Endothelial cell of umbilical vein (primary cell): ENCODE data around the gene FRMD4A. TPM values are rescaled to one million over a fixed set of nuclear protein-coding genes. Genes with fewer than 3 reads are reported as not detected.

Experiments
- BruUV-seq: library from RNA; stranded (reverse); fragments of 400-500 nt; replicated peaks from 2 replicates; lab custom pipeline; 2021; lab: Mats Ljungman, UMichigan
- CTCF ChIA-PET: fragments of 300-600, 350-600 bp; sonication (Branson Sonifier 250); formaldehyde crosslinking; loops from one replicate; lab custom pipeline; 2021; ENCODE audit warnings: antibody characterized with exemption, inconsistent platforms; lab: Charles Lee
- POLR2A ChIA-PET: fragments of 300-600, 350-600 bp; sonication (Branson Sonifier 250); formaldehyde crosslinking; loops from one replicate; lab custom pipeline; 2021; ENCODE audit warnings: antibody characterized with exemption, inconsistent platforms; lab: Charles Lee
- DNase-seq: peaks from one replicate; pipeline ENCODE4 v3.0.0-alpha.2; 2011; ENCODE audit warnings: low read depth, low spot score
- FAIRE-seq: peaks from 2 replicates; lab custom pipeline; 2011; peaks lifted over from hg19 to GRCh38; lab: Jason Lieb, UNC
- H2AFZ ChIP-seq: 2 replicates; pipeline ENCODE4 v1.6.0; 2012; ENCODE audit warnings: low read depth, low read length, control low read depth, inconsistent platforms
- H3K27ac ChIP-seq: 2 replicates; pipeline ENCODE4 v1.5.1; 2011; ENCODE audit warnings: low read depth, mild to moderate bottlenecking, control low read depth, low read length, moderate library complexity; ENCODE audit not compliant: insufficient read depth
- H3K27me3 ChIP-seq, 2 experiments: 2 replicates each; pipeline versions ENCODE4 v1.6.0 to v1.6.1; 2011; ENCODE audit warnings: low read length in 2 of 2, mixed read lengths in 1 of 2; ENCODE audit not compliant: control insufficient read depth in 2 of 2, insufficient read depth in 2 of 2
- H3K36me3 ChIP-seq, 2 experiments: 2 replicates in 1 of 2; 3 replicates in 1 of 2; pipeline ENCODE4 v1.5.1; 2011; ENCODE audit warnings: low read length in 2 of 2, mild to moderate bottlenecking in 1 of 2, moderate library complexity in 1 of 2; ENCODE audit not compliant: control insufficient read depth in 2 of 2, insufficient read depth in 2 of 2; ENCODE audit errors: extremely low read depth in 1 of 2
- H3K4me1 ChIP-seq: 3 replicates; pipeline ENCODE4 v1.5.1; 2011; ENCODE audit warnings: mild to moderate bottlenecking, low read length; ENCODE audit not compliant: control insufficient read depth, insufficient read depth; ENCODE audit errors: extremely low read depth
- H3K4me2 ChIP-seq: 2 replicates; pipeline ENCODE4 v1.6.1; 2011; ENCODE audit warnings: low read length, control low read depth, mixed read lengths; ENCODE audit not compliant: insufficient read depth
- H3K4me3 ChIP-seq, 3 experiments: fragments of 200-600 bp in 1 of 3; sonication (generic), shearing (Covaris generic) in 1 of 3; replicated peaks in 1 of 3; 2 replicates each; pipeline ENCODE4 v1.5.1; 2011 to 2016; ENCODE audit warnings: control low read depth in 3 of 3, low read length in 3 of 3, mild to moderate bottlenecking in 2 of 3, inconsistent platforms in 1 of 3, low read depth in 1 of 3, moderate library complexity in 1 of 3; ENCODE audit not compliant: insufficient read depth in 1 of 3
- H3K79me2 ChIP-seq: 2 replicates; pipeline ENCODE4 v1.6.0; 2012; ENCODE audit warnings: low read length, inconsistent platforms; ENCODE audit not compliant: control insufficient read depth, insufficient read depth
- H3K9ac ChIP-seq: replicated peaks from 2 replicates; pipeline ENCODE3; 2011; ENCODE audit warnings: low read length, control low read depth; ENCODE audit not compliant: insufficient read depth; ENCODE audit errors: extremely low read depth
- H3K9me1 ChIP-seq: replicated peaks from 3 replicates; pipeline ENCODE4 v1.6.0; 2011; ENCODE audit warnings: mild to moderate bottlenecking, low read length; ENCODE audit not compliant: control insufficient read depth, insufficient read depth; ENCODE audit errors: extremely low read depth
- H3K9me3 ChIP-seq: replicated peaks from 2 replicates; pipeline ENCODE4 v1.5.1; 2012; ENCODE audit warnings: low read length, inconsistent platforms; ENCODE audit not compliant: control insufficient read depth, insufficient read depth
- H4K20me1 ChIP-seq: replicated peaks from 2 replicates; pipeline ENCODE3; 2011; ENCODE audit warnings: mild to moderate bottlenecking, low read length; ENCODE audit not compliant: control insufficient read depth, insufficient read depth; ENCODE audit errors: extremely low read depth
- EZH2 ChIP-seq: IDR thresholded peaks from 2 replicates; pipeline ENCODE4 v1.6.1; 2012; ENCODE audit warnings: borderline replicate concordance, low read depth, mild to moderate bottlenecking, moderate library complexity, low read length, inconsistent platforms; ENCODE audit not compliant: severe bottlenecking
- FOS ChIP-seq: IDR thresholded peaks from 2 replicates; pipeline ENCODE4 v1.6.1; 2011; ENCODE audit warnings: mild to moderate bottlenecking, low read length, moderate library complexity, borderline replicate concordance; ENCODE audit not compliant: insufficient read depth
- GATA2 ChIP-seq: IDR thresholded peaks from 2 replicates; pipeline ENCODE4 v1.7.0; 2011; ENCODE audit warnings: low read depth, mild to moderate bottlenecking, moderate library complexity, mixed read lengths, low read length; ENCODE audit not compliant: insufficient read length, insufficient read depth
- JUN ChIP-seq: IDR thresholded peaks from 2 replicates; pipeline ENCODE4 v1.6.1; 2011; ENCODE audit warnings: borderline replicate concordance, low read depth; ENCODE audit not compliant: insufficient read length, insufficient read depth
- MYC ChIP-seq: IDR thresholded peaks from one replicate; pipeline ENCODE4 v1.6.1; 2011; ENCODE audit warnings: mild to moderate bottlenecking, low read depth, low read length
- POLR2A ChIP-seq: IDR thresholded peaks from 2 replicates; pipeline ENCODE4 v1.6.1; 2012; ENCODE audit warnings: low read depth, mild to moderate bottlenecking, control low read depth, low read length
- POLR2AphosphoS5 ChIP-seq: IDR thresholded peaks from 2 replicates; pipeline ENCODE4 v1.6.1; 2012; ENCODE audit warnings: low read depth, mild to moderate bottlenecking, control low read depth, low read length, moderate library complexity; ENCODE audit not compliant: insufficient read depth
- dilution Hi-C: fragments of 300-500 bp; cut with MboI; formaldehyde crosslinking; loops from one replicate; pipeline ENCODE4 v1.15.0; 2019; ENCODE audit warnings: low sequenced_read_pairs; ENCODE audit not compliant: extremely low pct_ligation_motif_present
- intact Hi-C: fragments of 100-400 bp; cut with micrococcal nuclease; formaldehyde crosslinking; loops from one replicate; pipeline ENCODE4 v1.10.0; 2022
- polyA plus RNA-seq, 4 experiments: library from polyadenylated mRNA; depleted of rRNA in 3 of 4; stranded (reverse) in 3 of 4; unstranded in 1 of 4; fragments of >200 nt; gene quantifications; 2 replicates each; pipeline versions ENCODE4 v1.2.1 to v1.2.3, GENCODE V29; 2011 to 2012; ENCODE audit warnings: missing spikeins in 1 of 4
- total RNA-seq: library from RNA; stranded (reverse); gene quantifications from 2 replicates; pipeline ENCODE4 v1.2.3, GENCODE V29; 2021
- TF ChIP-seq, protein P1 (sequence below), 2 donors: IDR thresholded peaks; 1 replicate in 1 of 2; 2 replicates in 1 of 2; pipeline ENCODE4 v1.5.1; 2011; ENCODE audit warnings: low read length in 2 of 2, mild to moderate bottlenecking in 2 of 2, moderate library complexity in 2 of 2, control low read depth in 1 of 2, inconsistent platforms in 1 of 2, low read depth in 1 of 2; ENCODE audit not compliant: insufficient read depth in 1 of 2; ENCODE audit errors: extremely low read depth in 1 of 2
- TF ChIP-seq, protein P2 (sequence below): IDR thresholded peaks from 2 replicates; pipeline ENCODE4 v1.6.1; 2011; ENCODE audit not compliant: insufficient read depth, insufficient read length

Gene FRMD4A
- total and polyA plus RNA-seq, 2 donors (not counting 3 experiments of a cell fraction or from before 2014, with no cell fraction given) = 123 to 148 TPM

DNA sequence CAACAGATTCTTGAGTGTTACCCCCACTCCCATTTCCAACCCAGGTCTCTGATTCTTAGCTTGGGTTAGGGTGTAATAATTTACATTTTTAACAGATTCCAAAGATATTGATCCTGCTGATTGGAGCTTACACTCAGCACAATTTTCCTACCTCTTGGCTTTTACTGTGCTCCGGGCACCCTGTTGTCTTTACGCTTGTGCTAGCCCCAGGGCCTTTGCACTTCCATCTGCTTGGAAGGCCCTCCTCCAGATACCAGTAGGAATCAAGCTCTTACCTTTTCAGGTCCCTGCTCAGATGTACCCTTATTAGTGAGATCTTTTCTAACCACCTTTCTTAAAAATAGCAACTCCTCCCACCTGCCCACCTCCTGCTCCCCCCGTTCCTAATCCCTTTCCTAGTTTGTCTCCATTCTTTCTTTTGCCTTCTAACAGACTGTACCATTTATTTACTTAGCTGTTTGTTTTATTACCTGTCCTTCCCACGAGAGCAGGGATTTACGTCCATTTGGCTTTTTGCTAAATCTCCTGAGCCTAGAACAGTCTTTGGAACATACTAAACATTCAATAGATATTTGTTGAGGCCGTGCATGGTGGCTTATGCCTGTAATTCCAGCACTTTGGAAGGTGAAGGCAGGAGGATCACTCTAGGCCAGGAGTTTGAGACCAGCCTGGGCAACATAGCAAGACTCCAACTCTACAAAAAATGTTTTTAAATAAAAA, 427.7 kb downstream of the FRMD4A start:
- TF ChIP-seq POLR2A (no peak), POLR2AphosphoS5 (no peak), JUN (no peak), MYC (no peak), EZH2 (no peak), FOS (no peak), GATA2 (no peak)
- TF ChIP-seq, protein P1, sequence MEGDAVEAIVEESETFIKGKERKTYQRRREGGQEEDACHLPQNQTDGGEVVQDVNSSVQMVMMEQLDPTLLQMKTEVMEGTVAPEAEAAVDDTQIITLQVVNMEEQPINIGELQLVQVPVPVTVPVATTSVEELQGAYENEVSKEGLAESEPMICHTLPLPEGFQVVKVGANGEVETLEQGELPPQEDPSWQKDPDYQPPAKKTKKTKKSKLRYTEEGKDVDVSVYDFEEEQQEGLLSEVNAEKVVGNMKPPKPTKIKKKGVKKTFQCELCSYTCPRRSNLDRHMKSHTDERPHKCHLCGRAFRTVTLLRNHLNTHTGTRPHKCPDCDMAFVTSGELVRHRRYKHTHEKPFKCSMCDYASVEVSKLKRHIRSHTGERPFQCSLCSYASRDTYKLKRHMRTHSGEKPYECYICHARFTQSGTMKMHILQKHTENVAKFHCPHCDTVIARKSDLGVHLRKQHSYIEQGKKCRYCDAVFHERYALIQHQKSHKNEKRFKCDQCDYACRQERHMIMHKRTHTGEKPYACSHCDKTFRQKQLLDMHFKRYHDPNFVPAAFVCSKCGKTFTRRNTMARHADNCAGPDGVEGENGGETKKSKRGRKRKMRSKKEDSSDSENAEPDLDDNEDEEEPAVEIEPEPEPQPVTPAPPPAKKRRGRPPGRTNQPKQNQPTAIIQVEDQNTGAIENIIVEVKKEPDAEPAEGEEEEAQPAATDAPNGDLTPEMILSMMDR (IDR thresholded peaks at IDR 0.05; ENCODE audit: extremely low read depth in 1 of 2, insufficient read depth in 1 of 2, low read depth in 1 of 2, low read length in 2 of 2) = no peak
- TF ChIP-seq, protein P2, sequence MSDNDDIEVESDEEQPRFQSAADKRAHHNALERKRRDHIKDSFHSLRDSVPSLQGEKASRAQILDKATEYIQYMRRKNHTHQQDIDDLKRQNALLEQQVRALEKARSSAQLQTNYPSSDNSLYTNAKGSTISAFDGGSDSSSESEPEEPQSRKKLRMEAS = no peak
- no peaks in the 10 kb centered on the region for H3K27me3 ChIP-seq
- POLR2A ChIA-PET = no interaction called here
- BruUV-seq = no TSS peak
- H3K36me3 ChIP-seq = no peaks in the 10 kb centered on the region
- no peaks in the 10 kb centered on the region for H3K9me3 ChIP-seq
- no peak overlapping the region for H3K27ac ChIP-seq
- H3K4me3 ChIP-seq = no peak overlapping the region
- no peaks in the 10 kb centered on the region for H3K79me2 ChIP-seq
- CTCF ChIA-PET = interaction anchor here (0.8 to 1.9 kb wide), 4 partner anchors 11 to 191 kb away, joined by 3 to 5 read pairs (median 4); no protein-coding TSS in a partner anchor
- no peaks in the 10 kb centered on the region for H3K9me1 ChIP-seq
- no peaks in the 10 kb centered on the region for H3K4me1 ChIP-seq
- H3K4me2 ChIP-seq = no peak overlapping the region
- H3K9ac ChIP-seq = no peak overlapping the region
- intact Hi-C loops (no loop called here), dilution Hi-C loops (no loop called here)
- no peak overlapping the region for H2AFZ ChIP-seq
- H4K20me1 ChIP-seq = no peaks in the 10 kb centered on the region
- no peak for FAIRE-seq
- DNase-seq = no peak
